Measurements from ENCODE around the gene DNAH8. TPM values are rescaled to one million over a fixed set of nuclear protein-coding genes. Genes with fewer than 3 reads are reported as not detected.

The DNAH8 gene
- total and polyA plus RNA-seq, 2 donors (not counting 3 experiments of a cell fraction or from before 2014, with no cell fraction given), result 0.29 to 0.61 TPM

GRCh38 chr6:38805127-38805655 lies 90.1 kb downstream of the DNAH8 start:
- H3K79me2 ChIP-seq (ENCODE audit: control insufficient read depth, insufficient read depth, low read length), result no peaks in the 10 kb centered on the region
- H3K9ac ChIP-seq (replicated peaks; ENCODE audit: extremely low read depth, insufficient read depth, low read length), result peak overlapping the region; percentile 8
- H3K27ac ChIP-seq (ENCODE audit: insufficient read depth, low read depth, low read length), result peak overlapping the region; percentile 4
- no peaks in the 10 kb centered on the region for H3K27me3 ChIP-seq (ENCODE audit: control insufficient read depth in 2 of 2, insufficient read depth in 2 of 2, low read length in 2 of 2)
- peak overlapping the region; percentile 50 for H3K4me2 ChIP-seq (ENCODE audit: insufficient read depth, low read length)
- no peaks in the 10 kb centered on the region for H3K36me3 ChIP-seq (ENCODE audit: control insufficient read depth in 2 of 2, extremely low read depth in 1 of 2, insufficient read depth in 2 of 2, low read length in 2 of 2)
- no TSS peak for BruUV-seq (replicated peaks)
- intact Hi-C loops (cut with micrococcal nuclease), result loop anchor here (1.0 kb wide), 1 partner anchor 8 kb away; no protein-coding TSS in a partner anchor
- H3K4me1 ChIP-seq (ENCODE audit: control insufficient read depth, extremely low read depth, insufficient read depth, low read length), result peaks cover 23% of the 10 kb centered on the region
- FAIRE-seq (peak; percentile 21), DNase-seq (ENCODE audit: low read depth, low spot score) (peak; percentile 80)
- no peak overlapping the region for H3K4me3 ChIP-seq (replicated peaks in 1 of 3; ENCODE audit: insufficient read depth in 1 of 3, low read depth in 1 of 3, low read length in 3 of 3)
- H3K9me1 ChIP-seq (replicated peaks; ENCODE audit: control insufficient read depth, extremely low read depth, insufficient read depth, low read length), result no peaks in the 10 kb centered on the region
- ChIA-PET CTCF (interaction anchor here (0.6 to 4.0 kb wide), 33 partner anchors 9 to 771 kb away, joined by 3 to 38 read pairs (median 4); partner anchors contain the start of gene GLO1), POLR2A (interaction anchor here (0.6 kb wide), 1 partner anchor 14 kb away, joined by 3 read pairs; no protein-coding TSS in a partner anchor)
- no peaks in the 10 kb centered on the region for H4K20me1 ChIP-seq (replicated peaks; ENCODE audit: control insufficient read depth, extremely low read depth, insufficient read depth, low read length)
- TF ChIP-seq POLR2A (IDR thresholded peaks at IDR 0.05; ENCODE audit: low read depth, low read length) (no peak), MAX (IDR thresholded peaks at IDR 0.05; ENCODE audit: insufficient read depth, insufficient read length) (no peak), JUN (IDR thresholded peaks at IDR 0.05; ENCODE audit: borderline replicate concordance, insufficient read depth, insufficient read length, low read depth) (no peak), GATA2 (IDR thresholded peaks at IDR 0.05; ENCODE audit: insufficient read depth, insufficient read length, low read depth, low read length) (no peak), CTCF (IDR thresholded peaks at IDR 0.05; ENCODE audit: extremely low read depth in 1 of 2, insufficient read depth in 1 of 2, low read depth in 1 of 2, low read length in 2 of 2) (no peak), MYC (IDR thresholded peaks at IDR 0.05; ENCODE audit: low read depth, low read length) (no peak), POLR2AphosphoS5 (IDR thresholded peaks at IDR 0.05; ENCODE audit: insufficient read depth, low read depth, low read length) (no peak), FOS (IDR thresholded peaks at IDR 0.05; ENCODE audit: borderline replicate concordance, insufficient read depth, low read length) (no peak), EZH2 (IDR thresholded peaks at IDR 0.05; ENCODE audit: borderline replicate concordance, low read depth, low read length, severe bottlenecking) (no peak)
- no peak overlapping the region for H2AFZ ChIP-seq (ENCODE audit: low read depth, low read length)
- H3K9me3 ChIP-seq (replicated peaks; ENCODE audit: control insufficient read depth, insufficient read depth, low read length), result no peaks in the 10 kb centered on the region
- dilution Hi-C loops (cut with MboI; ENCODE audit: extremely low pct_ligation_motif_present, low sequenced_read_pairs), result no loop called here
